ENCODE data around the gene KANSL2. TPM values are rescaled to one million over a fixed set of nuclear protein-coding genes. Genes with fewer than 3 reads are reported as not detected.
"Not testable (repeated sequence)": the region's sequence is repeated elsewhere in the genome, so short reads cannot be mapped to it uniquely, and the experiment has no call there.

Gene KANSL2
- polyA plus RNA-seq, 3 donors: 12.2 to 20.3 (median 12.5) TPM

DNA sequence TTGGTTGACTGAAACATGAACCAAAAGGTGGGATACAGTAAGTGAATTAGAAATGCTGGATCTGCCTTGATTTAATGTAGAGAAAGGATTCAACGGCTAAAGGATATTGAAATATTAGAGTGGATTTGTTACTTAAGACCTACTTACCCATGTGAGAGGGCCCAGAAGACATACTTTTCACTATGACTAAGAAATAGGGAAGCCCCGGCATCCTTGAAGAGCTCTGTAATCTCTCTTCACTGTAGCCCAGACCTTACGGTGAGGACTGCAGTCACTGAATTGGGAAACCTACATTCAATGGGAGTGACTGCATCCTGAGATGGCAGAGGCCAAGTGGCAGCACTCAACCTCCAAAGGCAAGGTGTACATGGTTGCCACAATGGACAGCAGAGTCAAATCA is 52.5 kb downstream of the KANSL2 start:
- H3K4me1 Mint-ChIP-seq: no peaks in the 10 kb centered on the region
- H3K9ac ChIP-seq (ENCODE audit: insufficient read depth, low read length, poor library complexity, severe bottlenecking): no peak overlapping the region
- H3K4me2 ChIP-seq (replicated peaks; ENCODE audit: extremely low read depth, low read length, poor library complexity, severe bottlenecking): no peak overlapping the region
- H4K20me1 ChIP-seq (ENCODE audit: insufficient read depth, low read length): no peaks in the 10 kb centered on the region
- H2AFZ ChIP-seq (ENCODE audit: insufficient read depth, low read depth, low read length, poor library complexity, severe bottlenecking): no peak overlapping the region
- H3K27me3 Mint-ChIP-seq (ENCODE audit: low read depth in 3 of 3): peaks cover 6 to 14% (median 9%) of the 10 kb centered on the region in 3 donors
- no peak overlapping the region for H3K4me3 ChIP-seq (replicated peaks in 1 of 3; ENCODE audit: low read depth in 2 of 3, low read length in 3 of 3)
- peaks cover 0 to 3% of the 10 kb centered on the region in 2 donors for H3K27me3 ChIP-seq (ENCODE audit: control insufficient read depth in 2 of 2, insufficient read depth in 2 of 2, low read length in 2 of 2)
- H3K4me1 ChIP-seq (ENCODE audit: control insufficient read depth in 1 of 2, insufficient read depth in 2 of 2, low read length in 2 of 2): no peaks in the 10 kb centered on the region
- WGBS (ENCODE audit: insufficient coverage): no CpG with 5 or more reads among the region's 3 CpGs
- no peaks in the 10 kb centered on the region for H3K9me3 ChIP-seq (replicated peaks in 1 of 2; ENCODE audit: control insufficient read depth in 1 of 2, insufficient read depth in 1 of 2, low read length in 2 of 2)
- H3K27ac Mint-ChIP-seq: no peak overlapping the region
- TF ChIP-seq, protein P1, sequence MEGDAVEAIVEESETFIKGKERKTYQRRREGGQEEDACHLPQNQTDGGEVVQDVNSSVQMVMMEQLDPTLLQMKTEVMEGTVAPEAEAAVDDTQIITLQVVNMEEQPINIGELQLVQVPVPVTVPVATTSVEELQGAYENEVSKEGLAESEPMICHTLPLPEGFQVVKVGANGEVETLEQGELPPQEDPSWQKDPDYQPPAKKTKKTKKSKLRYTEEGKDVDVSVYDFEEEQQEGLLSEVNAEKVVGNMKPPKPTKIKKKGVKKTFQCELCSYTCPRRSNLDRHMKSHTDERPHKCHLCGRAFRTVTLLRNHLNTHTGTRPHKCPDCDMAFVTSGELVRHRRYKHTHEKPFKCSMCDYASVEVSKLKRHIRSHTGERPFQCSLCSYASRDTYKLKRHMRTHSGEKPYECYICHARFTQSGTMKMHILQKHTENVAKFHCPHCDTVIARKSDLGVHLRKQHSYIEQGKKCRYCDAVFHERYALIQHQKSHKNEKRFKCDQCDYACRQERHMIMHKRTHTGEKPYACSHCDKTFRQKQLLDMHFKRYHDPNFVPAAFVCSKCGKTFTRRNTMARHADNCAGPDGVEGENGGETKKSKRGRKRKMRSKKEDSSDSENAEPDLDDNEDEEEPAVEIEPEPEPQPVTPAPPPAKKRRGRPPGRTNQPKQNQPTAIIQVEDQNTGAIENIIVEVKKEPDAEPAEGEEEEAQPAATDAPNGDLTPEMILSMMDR (IDR thresholded peaks at IDR 0.05): no peak
- intact Hi-C loops (cut with micrococcal nuclease): no loop called here
- no peak for DNase-seq
- no peak overlapping the region for H3K4me3 Mint-ChIP-seq
- H3K36me3 Mint-ChIP-seq: no peaks in the 10 kb centered on the region
- peaks cover 0 to 5% (median 0%) of the 10 kb centered on the region in 7 donors for H3K9me3 Mint-ChIP-seq
- no peaks in the 10 kb centered on the region for H3K36me3 ChIP-seq (replicated peaks in 1 of 2; ENCODE audit: control insufficient read depth in 1 of 2, insufficient read depth in 2 of 2, low read length in 2 of 2)
- no peaks in the 10 kb centered on the region for H3K79me2 ChIP-seq (ENCODE audit: insufficient read depth, low read length)
- H3K27ac ChIP-seq (ENCODE audit: low read depth in 1 of 2, low read length in 2 of 2): no peak overlapping the region

DNA sequence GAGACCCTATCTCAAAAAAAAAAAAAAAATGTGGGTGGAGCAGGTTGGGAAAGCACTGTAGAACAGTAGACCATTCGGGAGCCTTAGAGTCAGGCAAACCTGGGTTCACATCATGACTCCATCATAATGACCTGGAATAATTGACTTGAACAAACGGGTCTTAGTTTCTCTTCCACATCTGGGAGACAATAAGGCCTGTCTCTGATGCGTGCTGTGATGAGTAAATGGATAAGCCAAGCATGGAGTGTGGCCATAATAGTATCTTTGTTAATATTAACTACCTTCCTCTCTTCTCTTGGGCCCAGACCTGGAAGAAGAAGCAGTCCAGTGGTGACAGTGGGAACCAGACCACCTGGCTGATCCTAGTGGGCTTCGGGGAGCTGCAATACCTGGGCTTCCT is 54.5 kb downstream of the KANSL2 start:
- Histone ChIP-seq H3K36me3 (replicated peaks in 1 of 2; ENCODE audit: control insufficient read depth in 1 of 2, insufficient read depth in 2 of 2, low read length in 2 of 2) (no peaks in the 10 kb centered on the region), H3K4me1 (ENCODE audit: control insufficient read depth in 1 of 2, insufficient read depth in 2 of 2, low read length in 2 of 2) (no peaks in the 10 kb centered on the region), H3K9ac (ENCODE audit: insufficient read depth, low read length, poor library complexity, severe bottlenecking) (no peak overlapping the region), H3K4me3 (replicated peaks in 1 of 3; ENCODE audit: low read depth in 2 of 3, low read length in 3 of 3) (no peak overlapping the region), H3K27ac (ENCODE audit: low read depth in 1 of 2, low read length in 2 of 2) (no peak overlapping the region), H3K4me2 (replicated peaks; ENCODE audit: extremely low read depth, low read length, poor library complexity, severe bottlenecking) (no peak overlapping the region), H4K20me1 (ENCODE audit: insufficient read depth, low read length) (no peaks in the 10 kb centered on the region), H3K9me3 (replicated peaks in 1 of 2; ENCODE audit: control insufficient read depth in 1 of 2, insufficient read depth in 1 of 2, low read length in 2 of 2) (peaks cover 0 to 3% of the 10 kb centered on the region in 2 donors), H2AFZ (ENCODE audit: insufficient read depth, low read depth, low read length, poor library complexity, severe bottlenecking) (no peak overlapping the region), H3K79me2 (ENCODE audit: insufficient read depth, low read length) (no peaks in the 10 kb centered on the region), H3K27me3 (ENCODE audit: control insufficient read depth in 2 of 2, insufficient read depth in 2 of 2, low read length in 2 of 2) (peaks cover 0 to 3% of the 10 kb centered on the region in 2 donors)
- H3K9me3 Mint-ChIP-seq: peaks cover 0 to 11% (median 7%) of the 10 kb centered on the region in 7 donors
- no peak overlapping the region for H3K4me3 Mint-ChIP-seq
- no peaks in the 10 kb centered on the region for H3K4me1 Mint-ChIP-seq
- 100% methylated on average over 1 of the region's 4 CpGs for WGBS (ENCODE audit: insufficient coverage)
- DNase-seq: no peak
- intact Hi-C loops (cut with micrococcal nuclease): no loop called here
- TF ChIP-seq, protein P1 (IDR thresholded peaks at IDR 0.05): no peak
- peaks cover 6 to 16% (median 9%) of the 10 kb centered on the region in 3 donors for H3K27me3 Mint-ChIP-seq (ENCODE audit: low read depth in 3 of 3)
- peak overlapping the region in 1 of 7 donors; percentile 50 for H3K27ac Mint-ChIP-seq
- H3K36me3 Mint-ChIP-seq: no peaks in the 10 kb centered on the region

DNA sequence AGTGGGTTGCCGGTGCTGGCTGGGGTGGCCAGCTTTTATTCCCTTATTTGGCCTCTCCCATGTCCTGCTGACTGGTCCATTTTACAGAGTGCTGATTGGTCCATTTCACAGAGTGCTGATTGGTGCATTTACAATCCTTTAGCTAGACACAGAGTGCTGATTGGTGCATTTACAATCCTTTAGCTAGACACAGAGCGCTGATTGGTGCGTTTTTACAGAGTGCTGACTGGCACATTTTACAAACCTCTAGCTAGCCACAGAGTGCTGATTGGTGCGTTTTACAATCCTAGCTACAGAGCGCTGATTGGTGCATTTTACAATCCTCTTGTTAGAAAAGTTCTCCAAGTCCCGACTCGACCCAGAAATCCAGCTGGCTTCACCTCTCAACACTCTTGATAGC is 59.0 kb downstream of the KANSL2 start:
- peaks cover 2 to 14% (median 8%) of the 10 kb centered on the region in 3 donors for H3K27me3 Mint-ChIP-seq (ENCODE audit: low read depth in 3 of 3)
- H3K4me2 ChIP-seq (replicated peaks; ENCODE audit: extremely low read depth, low read length, poor library complexity, severe bottlenecking); intact Hi-C loops (cut with micrococcal nuclease): not testable (repeated sequence)

More for the DNA sequence above, 59.0 kb downstream of the KANSL2 start:
- WGBS (ENCODE audit: insufficient coverage): 100% methylated on average over 5 of the region's 7 CpGs
- H3K36me3 ChIP-seq (replicated peaks in 1 of 2; ENCODE audit: control insufficient read depth in 1 of 2, insufficient read depth in 2 of 2, low read length in 2 of 2); H3K4me1 Mint-ChIP-seq; H2AFZ ChIP-seq (ENCODE audit: insufficient read depth, low read depth, low read length, poor library complexity, severe bottlenecking); H3K27me3 ChIP-seq (ENCODE audit: control insufficient read depth in 2 of 2, insufficient read depth in 2 of 2, low read length in 2 of 2); H3K36me3 Mint-ChIP-seq; H3K4me3 ChIP-seq (replicated peaks in 1 of 3; ENCODE audit: low read depth in 2 of 3, low read length in 3 of 3); H4K20me1 ChIP-seq (ENCODE audit: insufficient read depth, low read length); DNase-seq; H3K27ac ChIP-seq (ENCODE audit: low read depth in 1 of 2, low read length in 2 of 2); H3K79me2 ChIP-seq (ENCODE audit: insufficient read depth, low read length); H3K27ac Mint-ChIP-seq; H3K4me1 ChIP-seq (ENCODE audit: control insufficient read depth in 1 of 2, insufficient read depth in 2 of 2, low read length in 2 of 2); H3K4me3 Mint-ChIP-seq; H3K9me3 ChIP-seq (replicated peaks in 1 of 2; ENCODE audit: control insufficient read depth in 1 of 2, insufficient read depth in 1 of 2, low read length in 2 of 2); H3K9ac ChIP-seq (ENCODE audit: insufficient read depth, low read length, poor library complexity, severe bottlenecking): not testable (repeated sequence)
- peaks cover 0 to 11% (median 6%) of the 10 kb centered on the region in 7 donors for H3K9me3 Mint-ChIP-seq
